ENCODE results near the gene HIBCH. TPM values are rescaled to one million over a fixed set of nuclear protein-coding genes. Genes with fewer than 3 reads are reported as not detected.

The HIBCH gene
- total and polyA plus RNA-seq, 9 of the 15 experiments (the other 6 are each of a cell fraction or from before 2014, with no cell fraction given), result 17.0 to 65.4 (median 28.3) TPM

- TF ChIP-seq E2F8 (IDR thresholded peaks at IDR 0.05; ENCODE audit: low read depth, partially characterized antibody) (peak; percentile 19), ZMIZ1 (IDR thresholded peaks at IDR 0.05; ENCODE audit: low read depth in 2 of 2, low read length in 2 of 2) (peak in 1 of 2 experiments; percentile 78; a peak in 2 of 4 replicates), BCOR (IDR thresholded peaks at IDR 0.05) (peak; percentile 71), AFF1 (IDR thresholded peaks at IDR 0.05; ENCODE audit: low read depth in 1 of 2, partially characterized antibody in 2 of 2) (peak in 1 of 2 experiments; percentile 16), SMARCC2 (IDR thresholded peaks at IDR 0.05; ENCODE audit: low read depth) (peak; percentile 64; the same call in 1 of the 2 replicates), GATAD2A (IDR thresholded peaks at IDR 0.05) (peak; percentile 87), MTA1 (IDR thresholded peaks at IDR 0.05; ENCODE audit: borderline replicate concordance) (peak; percentile 59; the same call in 1 of the 2 replicates), BHLHE40 (IDR thresholded peaks at IDR 0.05; ENCODE audit: low read length) (no peak), ARNT (IDR thresholded peaks at IDR 0.05) (peak; percentile 45 to 78; a peak in 1 of 4 replicates), HOXB6 (CRISPR knock-in tag; IDR thresholded peaks at IDR 0.05; ENCODE audit: borderline replicate concordance) (no peak), KDM1A (IDR thresholded peaks at IDR 0.05) (peak; percentile 81 to 82), CBFA2T2 (conservative IDR thresholded peaks at IDR 0.05) (peak; percentile 92), NCOA1 (IDR thresholded peaks at IDR 0.05; ENCODE audit: low read depth) (peak; percentile 69; the same call in 1 of the 2 replicates), CEBPB (tag; IDR thresholded peaks at IDR 0.05) (peak; percentile 83), LCOR (CRISPR knock-in tag; IDR thresholded peaks at IDR 0.05) (0 out of 2 replicates have a peak, but pooled peaks have one; percentile 16), ZNF384 (IDR thresholded peaks at IDR 0.05; ENCODE audit: low read depth, low read length) (no peak)
- TF ChIP-seq, protein P1, sequence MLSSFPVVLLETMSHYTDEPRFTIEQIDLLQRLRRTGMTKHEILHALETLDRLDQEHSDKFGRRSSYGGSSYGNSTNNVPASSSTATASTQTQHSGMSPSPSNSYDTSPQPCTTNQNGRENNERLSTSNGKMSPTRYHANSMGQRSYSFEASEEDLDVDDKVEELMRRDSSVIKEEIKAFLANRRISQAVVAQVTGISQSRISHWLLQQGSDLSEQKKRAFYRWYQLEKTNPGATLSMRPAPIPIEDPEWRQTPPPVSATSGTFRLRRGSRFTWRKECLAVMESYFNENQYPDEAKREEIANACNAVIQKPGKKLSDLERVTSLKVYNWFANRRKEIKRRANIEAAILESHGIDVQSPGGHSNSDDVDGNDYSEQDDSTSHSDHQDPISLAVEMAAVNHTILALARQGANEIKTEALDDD (IDR thresholded peaks at IDR 0.05), result peak; percentile 72; the same call in 1 of the 2 replicates
These were observed 47.7 kb downstream of the HIBCH start (continued) for GRCh38 chr2:190271783-190272456.

All from K562 (cell line).